LNCAP (cell line): Measurements from ENCODE around the gene TOMM70.

Experiments used
- TF ChIP-seq, protein P1 (sequence below): fragments of 450-650 bp; IDR thresholded peaks from 2 replicates; pipeline ENCODE4 v1.5.1; 2017; ENCODE audit warnings: mild to moderate bottlenecking

The TOMM70 gene

GRCh38 chr3:100419406-100419805 is 18.5 kb upstream of the TOMM70 start:
- TF ChIP-seq, protein P1, sequence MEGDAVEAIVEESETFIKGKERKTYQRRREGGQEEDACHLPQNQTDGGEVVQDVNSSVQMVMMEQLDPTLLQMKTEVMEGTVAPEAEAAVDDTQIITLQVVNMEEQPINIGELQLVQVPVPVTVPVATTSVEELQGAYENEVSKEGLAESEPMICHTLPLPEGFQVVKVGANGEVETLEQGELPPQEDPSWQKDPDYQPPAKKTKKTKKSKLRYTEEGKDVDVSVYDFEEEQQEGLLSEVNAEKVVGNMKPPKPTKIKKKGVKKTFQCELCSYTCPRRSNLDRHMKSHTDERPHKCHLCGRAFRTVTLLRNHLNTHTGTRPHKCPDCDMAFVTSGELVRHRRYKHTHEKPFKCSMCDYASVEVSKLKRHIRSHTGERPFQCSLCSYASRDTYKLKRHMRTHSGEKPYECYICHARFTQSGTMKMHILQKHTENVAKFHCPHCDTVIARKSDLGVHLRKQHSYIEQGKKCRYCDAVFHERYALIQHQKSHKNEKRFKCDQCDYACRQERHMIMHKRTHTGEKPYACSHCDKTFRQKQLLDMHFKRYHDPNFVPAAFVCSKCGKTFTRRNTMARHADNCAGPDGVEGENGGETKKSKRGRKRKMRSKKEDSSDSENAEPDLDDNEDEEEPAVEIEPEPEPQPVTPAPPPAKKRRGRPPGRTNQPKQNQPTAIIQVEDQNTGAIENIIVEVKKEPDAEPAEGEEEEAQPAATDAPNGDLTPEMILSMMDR, result no peak

DNA sequence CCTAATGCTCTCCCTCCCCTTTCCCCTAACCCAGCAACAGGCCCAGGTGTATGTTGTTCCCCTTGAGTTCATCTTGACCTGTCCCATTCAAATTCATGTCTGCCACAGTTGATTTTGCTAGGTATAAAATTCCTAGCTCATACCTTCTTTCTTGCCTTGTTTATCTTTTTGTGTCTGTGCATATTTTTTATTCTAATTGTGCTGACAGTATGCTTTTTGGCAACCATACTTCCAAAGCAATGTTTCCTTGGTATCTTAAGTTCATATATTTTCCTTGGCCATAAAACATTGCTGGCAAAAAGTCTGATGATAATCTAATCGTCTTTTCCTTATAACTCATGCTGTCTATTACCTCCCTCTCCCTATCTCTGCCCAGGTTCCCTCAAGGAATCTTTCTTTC is 16.0 kb upstream of the TOMM70 start:
- TF ChIP-seq, protein P1, result no peak

GRCh38 chr3:100416176-100416575 is 15.3 kb upstream of the TOMM70 start:
- TF ChIP-seq, protein P1, result no peak

DNA sequence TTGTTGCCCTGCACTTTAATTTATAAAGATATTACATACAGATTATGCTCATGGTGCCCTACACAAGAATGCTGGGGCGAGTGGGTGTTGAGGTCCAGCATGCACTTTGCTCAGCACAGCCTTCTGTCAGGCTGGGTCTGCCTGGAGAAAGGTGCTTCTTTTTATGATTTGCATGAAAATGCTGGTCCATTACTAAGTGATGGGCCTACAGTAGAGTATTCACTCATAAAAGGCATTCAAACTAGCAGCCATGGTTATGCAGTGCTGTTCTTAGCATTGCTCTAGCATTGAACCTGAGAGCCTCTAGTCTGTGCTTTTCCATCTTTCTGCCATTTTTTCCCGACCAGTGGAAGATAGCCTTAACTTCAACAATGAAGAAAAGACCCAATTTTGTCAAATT is 12.7 kb upstream of the TOMM70 start:
- TF ChIP-seq, protein P1, result no peak

DNA sequence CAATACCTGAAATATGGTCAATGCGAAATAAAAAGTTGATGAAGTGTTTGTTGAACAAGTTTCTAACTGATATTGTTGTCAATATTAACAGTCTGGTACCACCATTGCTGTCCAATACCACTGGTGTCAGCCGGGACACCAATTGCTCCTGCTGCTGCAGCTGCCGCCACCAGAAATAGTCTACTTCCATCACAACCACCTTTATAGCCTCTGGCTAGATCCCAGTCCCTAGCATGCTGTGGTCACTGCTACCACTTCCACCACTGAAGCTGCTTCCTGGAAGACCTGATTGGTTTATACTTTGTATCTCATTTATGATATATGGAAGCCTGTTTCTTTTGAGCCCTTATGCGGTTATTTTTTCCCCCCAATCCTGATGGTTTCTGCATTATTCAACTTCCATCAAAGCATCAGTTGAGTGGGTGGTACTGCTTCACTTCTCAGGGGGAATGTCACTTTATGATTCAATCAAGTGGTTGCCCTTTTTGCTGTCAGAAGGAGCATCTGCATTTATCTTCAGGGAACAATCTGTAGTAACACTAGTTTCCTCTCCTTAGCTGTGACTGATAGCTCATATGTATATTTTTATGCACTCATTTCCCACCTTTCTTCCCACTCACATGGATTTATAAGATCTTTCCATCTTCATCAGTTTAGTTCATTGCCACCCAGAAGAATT is 12.2 kb upstream of the TOMM70 start:
- TF ChIP-seq, protein P1, result no peak

DNA sequence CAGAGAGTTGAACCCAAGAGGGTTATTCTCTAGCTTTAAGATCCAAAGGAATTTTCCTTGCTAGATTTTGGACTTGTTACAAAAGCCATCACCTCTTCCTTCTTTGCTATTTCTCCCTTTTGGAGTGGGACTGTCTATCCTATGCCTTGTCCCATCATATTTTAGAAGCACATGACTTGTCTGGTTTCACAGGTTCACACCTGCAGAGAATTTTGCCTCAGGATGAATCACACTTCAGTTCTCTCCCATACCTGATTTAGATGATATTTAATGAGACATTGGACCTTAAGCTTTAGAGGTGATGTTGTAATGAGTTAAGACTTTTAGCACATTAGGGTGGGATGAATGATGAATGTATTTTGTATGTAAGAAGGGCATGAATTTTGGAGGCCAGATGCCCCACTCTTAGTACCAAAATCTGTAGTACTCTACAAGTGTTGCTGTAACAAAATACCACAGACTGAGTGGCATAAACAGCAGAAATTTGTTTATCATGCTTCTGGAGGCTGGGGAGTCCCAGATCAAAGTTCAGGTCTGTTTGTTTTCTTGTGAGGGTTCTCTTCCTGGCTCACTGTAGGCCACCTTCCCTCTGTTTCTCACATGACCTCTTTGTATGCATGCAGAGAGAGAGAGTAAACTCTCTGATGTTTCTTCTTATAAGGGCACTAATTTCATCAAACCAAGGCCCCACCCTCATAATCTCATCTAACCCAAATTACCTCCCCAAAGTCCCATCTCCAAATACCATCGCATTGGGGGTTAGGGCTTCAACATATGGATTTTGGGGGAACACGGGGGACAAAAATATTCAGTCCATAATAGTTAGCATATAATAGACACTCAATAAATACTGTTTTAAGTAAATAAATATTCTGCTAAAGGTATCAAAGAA is 10.4 kb upstream of the TOMM70 start:
- TF ChIP-seq, protein P1, result no peak

DNA sequence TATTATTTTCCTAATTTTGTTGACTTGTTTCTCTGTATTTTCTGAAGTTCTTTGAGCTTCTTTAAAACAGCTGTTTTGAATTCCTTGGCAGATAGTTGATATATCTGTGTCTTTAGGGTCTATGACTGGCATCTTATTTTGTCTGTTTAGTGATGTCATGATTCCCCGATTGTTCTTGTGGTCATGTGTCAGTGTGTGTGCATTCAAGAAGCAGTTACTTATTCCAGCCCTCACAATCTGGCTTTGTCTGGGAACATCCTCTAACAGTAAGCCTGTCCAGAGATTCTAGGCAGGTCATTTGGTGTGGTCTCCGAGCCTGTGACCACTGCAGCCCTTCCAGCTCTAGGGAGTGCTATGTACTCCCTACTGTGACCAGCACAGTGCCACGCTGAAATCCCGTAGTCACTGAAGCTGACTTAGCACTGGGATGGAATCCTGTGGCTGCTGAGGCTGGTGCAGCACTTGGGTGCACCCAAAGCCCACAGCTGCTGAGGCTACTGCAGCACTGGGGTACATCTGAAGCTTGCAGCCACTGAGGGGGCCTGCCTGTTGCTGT is 7.2 kb upstream of the TOMM70 start:
- TF ChIP-seq, protein P1, result no peak
